ENCODE data around the gene KCNK18.

KCNK18 gene

GRCh38 chr10:117254338-117254737 lies 57.0 kb downstream of the KCNK18 start:
- no peak for DNase-seq (ENCODE audit: low read depth)

GRCh38 chr10:117254774-117255735 lies 57.8 kb downstream of the KCNK18 start:
- DNase-seq (ENCODE audit: low read depth): no peak

GRCh38 chr10:117255835-117256460 lies 58.7 kb downstream of the KCNK18 start:
- DNase-seq (ENCODE audit: low read depth): no peak

GRCh38 chr10:117256910-117257309 lies 59.6 kb downstream of the KCNK18 start:
- DNase-seq (ENCODE audit: low read depth): no peak

- no peak for DNase-seq (ENCODE audit: low read depth)
Measured at GRCh38 chr10:117257721-117258120, 60.4 kb downstream of the KCNK18 start.

GRCh38 chr10:117259279-117259678 lies 62.0 kb downstream of the KCNK18 start:
- DNase-seq (ENCODE audit: low read depth): no peak

Measured in EH (cell line).